Naive B cell (primary cell): ENCODE data around the gene ADAM19. TPM values are rescaled to one million over a fixed set of nuclear protein-coding genes. Genes with fewer than 3 reads are reported as not detected.

Experiments used
- ATAC-seq, 2 donors: fragments of 150-1000 bp; cut with Tn5 transposase; 2 replicates each; pipeline ENCODE4 v1.10.0; 2021; ENCODE audit warnings: low read depth in 2 of 2, mild to moderate bottlenecking in 2 of 2, moderate library complexity in 2 of 2
- DNase-seq: peaks from one replicate; pipeline ENCODE4 v3.0.0; 2022
- H3K27ac Mint-ChIP-seq, 6 donors: one replicate each; pipeline ENCODE4 v1.8.0; 2020 to 2022; ENCODE audit warnings: mild to moderate bottlenecking in 6 of 6, mixed read lengths in 6 of 6, moderate library complexity in 5 of 6, inconsistent platforms in 2 of 6
- H3K27me3 Mint-ChIP-seq, 3 donors: one replicate each; pipeline ENCODE4 v1.8.0; 2021 to 2022; ENCODE audit warnings: mixed read lengths in 3 of 3, mild to moderate bottlenecking in 1 of 3
- H3K36me3 Mint-ChIP-seq, 2 donors: one replicate each; pipeline ENCODE4 v1.8.0; 2020 to 2022; ENCODE audit warnings: mixed read lengths in 2 of 2, inconsistent platforms in 1 of 2, mild to moderate bottlenecking in 1 of 2
- H3K4me1 Mint-ChIP-seq, 3 donors: one replicate each; pipeline ENCODE4 v1.8.0; 2020 to 2022; ENCODE audit warnings: mixed read lengths in 3 of 3, inconsistent platforms in 1 of 3, mild to moderate bottlenecking in 1 of 3, moderate library complexity in 1 of 3
- H3K4me3 Mint-ChIP-seq, 8 donors: one replicate each; pipeline ENCODE4 v1.8.0; 2020 to 2022; ENCODE audit warnings: mild to moderate bottlenecking in 8 of 8, mixed read lengths in 8 of 8, moderate library complexity in 8 of 8, inconsistent platforms in 2 of 8
- H3K9me3 Mint-ChIP-seq, 7 donors: one replicate each; pipeline ENCODE4 v1.8.0; 2020 to 2022; ENCODE audit warnings: mixed read lengths in 7 of 7, mild to moderate bottlenecking in 5 of 7, inconsistent platforms in 2 of 7, moderate library complexity in 1 of 7
- polyA plus RNA-seq, 6 donors: library from polyadenylated mRNA; unstranded; fragments of 300-500 nt; fragmentation: Illumina TruSeq; gene quantifications; one replicate each; pipeline ENCODE4 v1.2.3, GENCODE V29; 2021; ENCODE audit warnings: low read depth in 6 of 6

The ADAM19 gene
- polyA plus RNA-seq, 6 donors from 2014 or later, result 6.3 to 75.5 (median 43.4) TPM

DNA sequence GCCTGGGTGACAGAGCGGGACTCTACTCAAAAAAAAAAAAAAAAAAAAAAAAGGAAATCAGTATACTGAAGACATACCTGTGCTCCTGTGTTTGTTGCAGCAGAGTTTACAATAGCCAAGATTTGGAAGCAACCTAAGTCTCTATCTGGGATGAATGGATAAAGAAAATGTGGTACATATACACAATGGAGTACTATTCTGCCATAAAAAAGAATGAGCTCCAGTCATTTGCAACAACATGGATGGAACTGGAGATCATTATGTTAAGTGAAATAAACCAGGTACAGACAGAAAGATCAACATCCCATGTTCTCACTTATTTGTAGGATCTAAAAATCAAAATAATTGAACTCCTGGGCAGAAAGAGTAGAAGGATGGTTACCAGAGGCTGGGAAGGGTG lies 22.9 kb downstream of the ADAM19 start:
- H3K4me3 Mint-ChIP-seq, result peak overlapping the region in 3 of 8 donors; percentile 49 to 76 (median 62)
- H3K27me3 Mint-ChIP-seq, result no peaks in the 10 kb centered on the region
- peak overlapping the region in 4 of 6 donors; percentile 34 to 89 (median 50) for H3K27ac Mint-ChIP-seq
- DNase-seq (no peak), ATAC-seq (no peak)
- H3K4me1 Mint-ChIP-seq, result peaks cover 80 to 95% (median 89%) of the 10 kb centered on the region in 3 donors
- peaks cover 0 to 1% (median 0%) of the 10 kb centered on the region in 7 donors for H3K9me3 Mint-ChIP-seq
- H3K36me3 Mint-ChIP-seq, result peaks cover 31 to 45% of the 10 kb centered on the region in 2 donors

DNA sequence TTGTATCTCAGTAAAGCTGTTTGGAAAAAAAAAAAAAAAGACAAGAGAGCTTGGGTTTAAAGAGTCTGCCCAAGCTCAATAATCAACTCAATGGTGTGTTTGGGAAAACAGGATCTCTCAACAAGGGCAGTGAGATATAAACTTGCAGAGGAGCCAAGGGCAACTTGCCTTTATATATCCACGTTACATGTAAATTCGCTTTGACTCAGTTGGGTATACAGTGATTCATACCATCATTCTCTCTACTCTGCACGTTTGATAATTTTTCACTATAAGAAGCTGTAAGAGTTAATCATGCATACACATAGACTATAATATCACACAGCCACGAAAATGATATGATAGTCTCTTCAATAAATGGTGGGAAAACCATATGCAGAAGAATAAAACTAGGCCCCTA lies 24.9 kb downstream of the ADAM19 start:
- H3K27ac Mint-ChIP-seq, result peak overlapping the region in 4 of 6 donors; percentile 49 to 89 (median 67)
- peak overlapping the region in 6 of 8 donors; percentile 51 to 84 (median 72) for H3K4me3 Mint-ChIP-seq
- H3K4me1 Mint-ChIP-seq, result peaks cover 80 to 95% (median 89%) of the 10 kb centered on the region in 3 donors
- peaks cover 0 to 1% (median 0%) of the 10 kb centered on the region in 7 donors for H3K9me3 Mint-ChIP-seq
- ATAC-seq (no peak), DNase-seq (no peak)
- no peaks in the 10 kb centered on the region for H3K27me3 Mint-ChIP-seq
- peaks cover 40 to 41% of the 10 kb centered on the region in 2 donors for H3K36me3 Mint-ChIP-seq

DNA sequence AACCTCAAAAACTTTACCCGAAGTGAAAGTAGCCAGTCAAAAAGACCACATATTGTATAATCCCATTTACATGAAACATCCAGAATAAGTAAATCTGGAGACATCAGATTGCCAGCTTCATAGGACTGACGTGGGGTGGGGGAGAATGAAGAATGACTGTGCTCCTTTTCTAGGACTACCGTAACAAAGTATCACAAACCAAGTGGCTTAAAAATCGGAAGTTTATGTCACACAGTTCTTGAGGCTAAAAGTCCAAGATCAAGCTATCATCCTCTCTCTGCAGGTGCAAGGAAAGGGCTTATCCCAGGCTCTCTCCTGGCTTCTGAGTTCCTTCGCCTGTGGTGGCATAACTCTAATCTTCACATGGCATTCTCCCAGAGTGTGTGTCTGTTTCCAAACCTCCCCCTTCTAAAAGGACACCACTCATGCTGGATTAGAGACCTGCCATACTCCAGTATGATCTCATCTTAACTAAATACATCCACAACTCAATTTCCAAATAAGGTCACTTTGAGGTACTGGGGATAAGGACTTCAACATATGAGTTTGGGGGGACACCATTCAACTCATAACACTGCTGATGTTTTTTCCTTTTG lies 25.5 kb downstream of the ADAM19 start:
- no peaks in the 10 kb centered on the region for H3K27me3 Mint-ChIP-seq
- peaks cover 80 to 95% (median 89%) of the 10 kb centered on the region in 3 donors for H3K4me1 Mint-ChIP-seq
- peak overlapping the region in 6 of 8 donors; percentile 51 to 84 (median 72) for H3K4me3 Mint-ChIP-seq
- peak overlapping the region in 5 of 6 donors; percentile 53 to 90 (median 67) for H3K27ac Mint-ChIP-seq
- peaks cover 0 to 1% (median 0%) of the 10 kb centered on the region in 7 donors for H3K9me3 Mint-ChIP-seq
- DNase-seq (no peak), ATAC-seq (no peak)
- peaks cover 37 to 41% of the 10 kb centered on the region in 2 donors for H3K36me3 Mint-ChIP-seq

DNA sequence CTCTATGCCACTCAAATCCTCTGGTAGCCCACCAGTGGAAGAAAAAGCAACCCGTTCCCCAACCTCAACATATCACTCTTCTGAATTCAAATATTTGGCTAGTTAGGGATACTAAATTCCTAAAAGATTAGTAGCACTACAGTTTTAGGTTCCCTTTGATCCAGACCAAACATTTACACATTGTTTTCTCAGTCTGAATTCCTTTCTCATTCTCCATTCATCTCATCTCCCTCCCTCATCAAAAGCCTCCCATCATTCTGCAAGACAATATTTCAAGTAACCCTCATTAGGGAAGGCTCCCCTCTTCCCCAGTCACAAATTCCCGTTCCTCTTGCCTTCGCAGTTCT lies 26.3 kb downstream of the ADAM19 start:
- Mint-ChIP-seq H3K27me3 (no peaks in the 10 kb centered on the region), H3K4me3 (peak overlapping the region; percentile 61 to 88 (median 68)), H3K9me3 (peaks cover 0 to 1% (median 0%) of the 10 kb centered on the region in 7 donors), H3K4me1 (peaks cover 80 to 95% (median 89%) of the 10 kb centered on the region in 3 donors), H3K27ac (peak overlapping the region in 5 of 6 donors; percentile 53 to 92 (median 89)), H3K36me3 (peaks cover 35 to 49% of the 10 kb centered on the region in 2 donors)
- ATAC-seq (no peak), DNase-seq (no peak)

DNA sequence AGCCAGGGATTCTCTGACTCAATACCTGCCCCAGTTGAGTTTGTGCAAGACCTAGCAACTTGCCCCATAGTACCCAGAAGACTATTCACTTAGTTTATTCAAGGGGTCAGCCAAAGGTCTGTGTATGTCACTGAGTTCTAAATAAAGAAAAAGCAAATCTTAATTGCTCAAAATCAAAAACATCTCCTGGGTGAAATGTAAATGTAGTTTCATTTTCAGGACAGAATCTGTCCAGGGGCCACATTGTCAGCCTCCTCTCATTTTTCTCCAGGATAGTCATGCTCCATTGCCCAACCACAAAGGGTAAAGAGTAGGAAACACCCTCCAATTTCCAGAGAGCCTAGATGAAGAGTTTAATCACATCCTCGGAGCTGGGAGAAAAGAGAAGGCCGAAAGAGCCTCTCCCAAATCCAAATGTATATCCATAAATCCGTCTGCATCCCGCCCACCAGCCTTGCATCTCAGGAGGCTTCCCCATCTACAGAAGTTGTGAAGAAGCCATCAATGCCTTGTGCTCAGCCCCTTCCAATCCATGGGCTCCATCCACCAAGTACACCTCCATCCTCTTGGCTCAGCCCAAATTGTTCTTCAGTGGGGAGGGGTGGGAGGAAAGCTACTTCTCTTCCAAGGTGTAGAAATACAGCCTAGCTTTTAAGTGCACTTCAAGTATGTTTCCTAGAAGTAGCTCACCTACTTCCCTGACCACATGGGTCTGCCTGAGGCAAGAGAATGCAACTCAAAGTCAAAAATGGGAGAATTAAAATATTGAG lies 26.9 kb downstream of the ADAM19 start:
- Mint-ChIP-seq H3K27ac (peak overlapping the region in 5 of 6 donors; percentile 36 to 97 (median 92)), H3K36me3 (peaks cover 35 to 49% of the 10 kb centered on the region in 2 donors), H3K4me1 (peaks cover 81 to 95% (median 92%) of the 10 kb centered on the region in 3 donors), H3K9me3 (peaks cover 0 to 1% (median 0%) of the 10 kb centered on the region in 7 donors), H3K27me3 (no peaks in the 10 kb centered on the region), H3K4me3 (peak overlapping the region; percentile 43 to 88 (median 68))
- DNase-seq, result no peak
- no peak for ATAC-seq

DNA sequence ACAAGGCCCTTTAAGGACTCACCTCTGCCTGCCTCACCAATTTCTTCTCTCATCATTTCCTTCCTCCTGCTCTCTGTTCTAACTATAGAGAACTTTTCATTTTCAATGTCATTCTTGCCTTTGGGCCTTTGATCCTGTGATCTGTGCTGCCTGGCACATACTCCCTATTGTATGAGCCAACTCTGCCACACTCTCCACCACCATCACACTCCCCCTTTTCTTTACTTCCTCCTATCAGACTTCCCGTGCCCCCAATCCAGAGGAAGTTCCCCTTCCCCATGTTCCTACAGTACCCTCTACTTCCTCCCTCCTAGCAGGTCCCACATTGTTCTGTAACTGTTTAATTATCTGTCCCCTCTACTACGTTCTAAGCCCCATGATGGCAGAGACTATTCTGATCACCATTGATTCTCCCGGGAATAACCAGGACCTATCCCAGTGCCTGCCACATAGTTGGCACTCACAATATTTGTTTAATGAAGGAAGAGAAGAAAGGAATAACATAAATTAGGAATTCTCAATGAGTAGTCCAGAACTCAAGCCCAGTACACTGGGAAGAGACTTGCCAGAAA lies 27.5 kb downstream of the ADAM19 start:
- H3K4me1 Mint-ChIP-seq, result peaks cover 88 to 100% (median 98%) of the 10 kb centered on the region in 3 donors
- peaks cover 0 to 1% (median 0%) of the 10 kb centered on the region in 7 donors for H3K9me3 Mint-ChIP-seq
- H3K4me3 Mint-ChIP-seq, result peak overlapping the region in 7 of 8 donors; percentile 66 to 88 (median 82)
- no peaks in the 10 kb centered on the region for H3K27me3 Mint-ChIP-seq
- H3K36me3 Mint-ChIP-seq, result peaks cover 34 to 49% of the 10 kb centered on the region in 2 donors
- H3K27ac Mint-ChIP-seq, result peak overlapping the region; percentile 36 to 97 (median 92)
- ATAC-seq (no peak), DNase-seq (no peak)

DNA sequence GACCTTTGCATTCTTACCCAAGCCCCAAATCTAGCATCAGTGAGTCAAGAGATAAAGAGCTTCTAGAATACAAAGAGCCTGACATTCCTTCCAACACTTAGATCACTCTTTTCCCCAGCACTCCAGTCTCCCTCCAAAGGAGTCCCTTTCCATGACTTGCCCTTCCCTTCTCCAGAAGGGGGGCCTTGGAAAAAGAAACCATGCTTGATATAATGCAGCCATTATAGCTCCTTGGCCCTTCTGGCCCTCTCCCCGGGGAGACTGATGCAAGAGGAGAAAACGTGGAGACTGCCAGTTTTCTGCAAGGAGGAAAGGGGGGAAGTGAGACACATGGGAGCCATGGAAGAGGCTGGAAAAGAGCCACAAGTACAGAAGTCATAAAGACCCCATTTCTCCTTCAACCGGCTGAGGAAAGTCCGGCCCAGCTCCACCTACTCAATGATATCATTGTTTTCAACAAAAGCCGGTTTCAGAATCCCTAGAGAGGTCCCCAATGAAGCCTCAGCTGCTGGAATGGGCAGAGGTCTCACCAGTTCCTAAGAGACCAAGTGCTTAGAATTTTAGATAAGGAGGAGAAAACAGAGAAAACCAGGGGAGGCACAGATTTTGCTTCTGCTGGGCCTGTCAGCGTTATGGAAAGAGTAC lies 29.0 kb downstream of the ADAM19 start:
- Mint-ChIP-seq H3K4me1 (peaks cover 89 to 100% (median 96%) of the 10 kb centered on the region in 3 donors), H3K27ac (peak overlapping the region; percentile 34 to 94 (median 80)), H3K36me3 (peaks cover 29 to 42% of the 10 kb centered on the region in 2 donors), H3K27me3 (no peaks in the 10 kb centered on the region), H3K4me3 (peak overlapping the region in 7 of 8 donors; percentile 11 to 63 (median 56)), H3K9me3 (no peaks in the 10 kb centered on the region)
- no peak for ATAC-seq
- no peak for DNase-seq

DNA sequence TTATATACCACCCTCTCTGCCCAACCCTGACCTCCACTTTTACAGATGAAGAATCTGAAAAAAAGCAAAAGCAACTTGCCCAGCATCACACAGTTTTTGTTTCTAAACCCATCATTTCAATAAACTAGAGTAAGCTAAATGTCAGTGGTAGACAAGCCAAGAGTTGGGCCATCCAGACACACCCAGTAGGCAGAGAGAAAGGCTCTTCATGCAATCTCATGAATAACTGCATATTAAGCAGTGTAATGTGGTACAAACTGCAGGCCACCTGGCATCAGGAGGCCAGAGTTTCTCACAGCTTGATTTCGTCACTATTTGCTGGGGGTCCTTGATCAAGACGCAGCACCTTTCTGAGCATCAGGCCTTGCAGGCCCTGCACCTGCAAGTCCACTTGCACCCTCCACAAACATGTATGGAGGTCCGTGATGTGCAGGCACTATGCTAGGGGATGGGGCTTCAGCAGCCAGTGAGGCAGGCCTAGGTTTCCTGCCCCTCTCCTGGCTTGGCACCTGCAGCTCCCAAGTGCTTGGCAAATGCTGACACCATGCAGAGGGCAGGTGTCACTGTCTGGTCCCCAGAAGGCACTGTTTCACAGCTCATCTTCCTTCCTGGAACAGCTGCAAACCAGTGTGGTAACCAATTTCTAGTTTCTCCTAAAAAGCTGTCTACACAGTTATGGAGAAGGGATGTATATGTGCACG lies 29.8 kb downstream of the ADAM19 start:
- peak overlapping the region in 6 of 8 donors; percentile 16 to 63 (median 34) for H3K4me3 Mint-ChIP-seq

DNA sequence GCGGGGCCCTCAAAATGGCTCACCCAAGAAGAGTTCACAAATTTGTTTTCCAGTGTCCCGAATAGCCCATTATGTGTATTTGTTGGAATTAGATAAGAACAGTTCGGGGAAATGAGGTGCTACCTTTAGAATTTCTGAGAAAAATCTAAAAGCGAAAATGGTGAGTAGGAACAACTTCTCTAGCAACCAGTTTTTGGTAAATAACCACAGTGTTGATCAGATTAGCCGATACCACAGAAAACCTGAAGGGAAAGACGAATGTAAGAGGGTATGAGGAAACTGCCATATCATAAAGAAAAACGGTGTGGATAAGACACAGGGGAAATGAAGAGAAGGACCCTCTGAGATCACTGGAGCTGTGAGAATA lies 31.0 kb downstream of the ADAM19 start:
- H3K4me1 Mint-ChIP-seq, result peaks cover 91 to 100% (median 96%) of the 10 kb centered on the region in 3 donors

More for the DNA sequence above, 29.8 kb downstream of the ADAM19 start:
- no peaks in the 10 kb centered on the region for H3K9me3 Mint-ChIP-seq
- no peaks in the 10 kb centered on the region for H3K27me3 Mint-ChIP-seq
- H3K27ac Mint-ChIP-seq, result peak overlapping the region; percentile 10 to 94 (median 68)
- peaks cover 23 to 39% of the 10 kb centered on the region in 2 donors for H3K36me3 Mint-ChIP-seq
- ATAC-seq (no peak), DNase-seq (no peak)
- peaks cover 93 to 100% (median 96%) of the 10 kb centered on the region in 3 donors for H3K4me1 Mint-ChIP-seq

DNA sequence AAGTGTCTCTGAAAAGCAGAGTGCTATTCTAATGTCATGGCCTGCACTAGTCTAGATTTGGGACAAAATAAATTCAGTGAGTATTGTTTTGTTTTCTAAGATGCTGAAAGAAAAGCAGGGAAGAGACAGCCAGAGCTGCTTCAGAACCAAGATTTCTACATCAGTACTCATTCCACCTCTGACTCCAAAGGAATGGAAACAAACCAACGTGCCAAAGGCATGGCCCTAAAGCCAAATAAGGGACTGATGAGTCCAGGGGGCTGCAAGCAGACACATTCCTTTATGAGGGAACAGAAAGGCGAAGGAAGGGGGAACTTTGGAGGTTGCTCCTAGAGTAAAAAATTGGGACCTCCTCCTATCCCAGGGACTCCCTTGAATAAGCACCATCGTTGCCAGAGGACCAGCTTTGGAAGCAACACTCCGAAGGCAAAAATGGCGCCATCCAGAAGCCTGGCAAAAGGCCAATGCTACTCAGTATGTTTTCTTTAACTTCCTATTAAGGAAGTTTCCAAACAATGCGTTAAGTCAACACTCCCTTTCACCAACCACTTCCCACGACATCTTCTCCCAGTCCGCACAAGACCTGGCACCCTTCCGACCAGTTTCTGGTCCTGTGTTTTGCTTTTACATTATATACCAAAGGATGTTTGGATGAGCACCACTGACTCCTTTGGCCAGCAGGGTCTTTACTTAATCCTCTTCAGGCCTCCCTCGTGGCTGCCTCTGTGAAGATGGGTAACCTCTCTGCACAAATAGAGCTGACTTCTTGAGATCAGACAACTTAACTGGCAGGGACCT lies 31.6 kb downstream of the ADAM19 start:
- H3K9me3 Mint-ChIP-seq, result no peaks in the 10 kb centered on the region
- peaks cover 85 to 100% (median 91%) of the 10 kb centered on the region in 3 donors for H3K4me1 Mint-ChIP-seq
- peak overlapping the region in 5 of 6 donors; percentile 69 to 93 (median 89) for H3K27ac Mint-ChIP-seq
- H3K4me3 Mint-ChIP-seq, result peak overlapping the region in 5 of 8 donors; percentile 15 to 63 (median 37)
- no peaks in the 10 kb centered on the region for H3K27me3 Mint-ChIP-seq
- H3K36me3 Mint-ChIP-seq, result peaks cover 25 to 31% of the 10 kb centered on the region in 2 donors
- ATAC-seq (no peak), DNase-seq (no peak)

More for the DNA sequence above, 31.0 kb downstream of the ADAM19 start:
- DNase-seq (no peak), ATAC-seq (no peak)
- H3K27me3 Mint-ChIP-seq, result no peaks in the 10 kb centered on the region
- H3K4me3 Mint-ChIP-seq, result peak overlapping the region in 5 of 8 donors; percentile 18 to 63 (median 49)
- H3K9me3 Mint-ChIP-seq, result no peaks in the 10 kb centered on the region
- peaks cover 25 to 34% of the 10 kb centered on the region in 2 donors for H3K36me3 Mint-ChIP-seq
- peak overlapping the region in 5 of 6 donors; percentile 37 to 92 (median 84) for H3K27ac Mint-ChIP-seq

DNA sequence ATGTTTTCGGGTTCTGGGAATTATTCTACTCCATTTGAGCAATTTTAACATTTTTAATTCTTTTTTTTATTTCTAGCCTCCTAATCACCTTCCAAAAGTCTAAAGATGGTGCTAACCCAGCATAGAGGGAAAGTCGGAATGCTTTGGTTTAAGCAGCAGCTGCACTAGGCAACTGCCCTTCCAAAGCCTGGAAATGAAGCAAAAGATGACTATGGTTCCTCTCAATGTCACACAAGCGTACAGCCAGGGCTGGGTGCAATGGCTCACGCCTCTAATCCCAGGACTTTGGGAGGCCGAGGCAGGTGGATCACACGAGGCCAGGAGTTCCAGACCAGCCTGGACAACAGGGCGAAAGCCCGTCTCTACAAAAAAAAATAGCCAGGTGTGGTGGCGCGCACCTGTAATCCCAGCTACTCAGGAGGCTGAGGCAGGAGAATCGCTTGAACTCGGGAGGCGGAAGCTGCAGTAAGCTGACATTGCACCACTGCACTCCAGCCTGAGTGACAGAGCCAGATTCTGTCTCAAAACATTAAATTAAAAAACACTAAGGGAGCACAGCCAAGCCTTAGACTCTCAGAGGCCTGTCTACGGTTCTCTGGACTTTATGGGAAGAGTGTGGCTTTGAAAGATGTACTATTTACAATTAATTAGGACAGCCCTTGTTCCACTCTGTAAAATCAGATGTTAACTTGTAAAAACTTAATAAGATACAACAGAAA lies 33.1 kb downstream of the ADAM19 start:
- H3K4me1 Mint-ChIP-seq, result peaks cover 73 to 97% (median 75%) of the 10 kb centered on the region in 3 donors
- peak overlapping the region in 4 of 8 donors; percentile 47 to 78 (median 60) for H3K4me3 Mint-ChIP-seq
- no peak for DNase-seq
- no peaks in the 10 kb centered on the region for H3K27me3 Mint-ChIP-seq
- no peak for ATAC-seq
- peak overlapping the region in 4 of 6 donors; percentile 29 to 89 (median 76) for H3K27ac Mint-ChIP-seq
- no peaks in the 10 kb centered on the region for H3K9me3 Mint-ChIP-seq
- peaks cover 9 to 16% of the 10 kb centered on the region in 2 donors for H3K36me3 Mint-ChIP-seq
